Lung (tissue), 12 donors: Measurements from ENCODE around the gene OR6P1. TPM values are rescaled to one million over a fixed set of nuclear protein-coding genes. Genes with fewer than 3 reads are reported as not detected.

Experiments
- ATAC-seq: fragments of 200-7000 bp; cut with Tn5 transposase; one replicate; pipeline ENCODE4 v1.9.1; 2020; ENCODE audit warnings: moderate number of reproducible peaks; ENCODE audit not compliant: insufficient read depth, low FRiP score
- DNase-seq, 3 donors: peaks; one replicate each; pipeline ENCODE4 v3.0.0-alpha.2; 2013 to 2017
- H3K27ac ChIP-seq, 2 donors: one replicate each; pipeline ENCODE4 v1.5.1; 2013; ENCODE audit warnings: mild to moderate bottlenecking in 2 of 2, moderate library complexity in 2 of 2, control low read depth in 1 of 2, inconsistent platforms in 1 of 2, low read depth in 1 of 2, low read length in 1 of 2
- H3K27me3 ChIP-seq, 3 donors: one replicate each; pipeline ENCODE4 v1.5.1; 2013; ENCODE audit warnings: low read length in 2 of 3; ENCODE audit not compliant: control insufficient read depth in 3 of 3, insufficient read depth in 3 of 3
- H3K36me3 ChIP-seq, 4 donors: one replicate each; pipeline ENCODE4 v1.5.1; 2013; ENCODE audit warnings: low read length in 4 of 4, mild to moderate bottlenecking in 1 of 4, moderate library complexity in 1 of 4; ENCODE audit not compliant: control insufficient read depth in 4 of 4, insufficient read depth in 4 of 4
- H3K4me1 ChIP-seq, 5 donors: one replicate each; pipeline ENCODE4 v1.5.1; 2013; ENCODE audit warnings: low read length in 5 of 5, mild to moderate bottlenecking in 2 of 5, moderate library complexity in 1 of 5; ENCODE audit not compliant: control insufficient read depth in 5 of 5, insufficient read depth in 5 of 5
- H3K4me3 ChIP-seq: one replicate; pipeline ENCODE4 v1.5.1; 2013; ENCODE audit warnings: mild to moderate bottlenecking, control low read depth, moderate library complexity
- H3K9ac ChIP-seq, 2 donors: one replicate each; pipeline ENCODE4 v1.5.1; 2013; ENCODE audit warnings: low read length in 2 of 2, control low read depth in 1 of 2; ENCODE audit not compliant: insufficient read depth in 1 of 2
- H3K9me3 ChIP-seq, 4 donors: one replicate each; pipeline ENCODE4 v1.5.1; 2013; ENCODE audit warnings: low read length in 3 of 4, mild to moderate bottlenecking in 1 of 4, moderate library complexity in 1 of 4; ENCODE audit not compliant: control insufficient read depth in 4 of 4, insufficient read depth in 3 of 4
- CTCF ChIP-seq: IDR thresholded peaks from 2 replicates; pipeline ENCODE4 v1.5.1; 2012; ENCODE audit warnings: mild to moderate bottlenecking; ENCODE audit errors: control extremely low read depth, extremely low read depth
- WGBS, 2 donors: extraction: QIAGEN DNeasy Blood & Tissue Kit; methylation state at CpG; one replicate each; pipeline ENCODE4 v1.1.7; 2013; 5-methylcytosine and 5-hydroxymethylcytosine counted together
- polyA plus RNA-seq, 2 donors: library from polyadenylated mRNA; stranded (reverse); fragments of 200-250 nt; gene quantifications; one replicate each; pipeline ENCODE4 v1.2.1, GENCODE V29; 2013
- total RNA-seq, 2 donors: library from RNA; depleted of rRNA in 1 of 2; stranded (reverse); fragments of >200 nt in 1 of 2; gene quantifications; one replicate each; pipeline ENCODE4 v1.2.1, GENCODE V29; 2014 to 2021
- donor health status: control.
- donor health status: control.
- donor health status: Bipolar disorder and iron deficiency.
- donor health status: healthy.
- donor health status: DM: yes; HTN: yes; CAD: no.

Gene OR6P1
- total and polyA plus RNA-seq, 4 donors: not detected

DNA sequence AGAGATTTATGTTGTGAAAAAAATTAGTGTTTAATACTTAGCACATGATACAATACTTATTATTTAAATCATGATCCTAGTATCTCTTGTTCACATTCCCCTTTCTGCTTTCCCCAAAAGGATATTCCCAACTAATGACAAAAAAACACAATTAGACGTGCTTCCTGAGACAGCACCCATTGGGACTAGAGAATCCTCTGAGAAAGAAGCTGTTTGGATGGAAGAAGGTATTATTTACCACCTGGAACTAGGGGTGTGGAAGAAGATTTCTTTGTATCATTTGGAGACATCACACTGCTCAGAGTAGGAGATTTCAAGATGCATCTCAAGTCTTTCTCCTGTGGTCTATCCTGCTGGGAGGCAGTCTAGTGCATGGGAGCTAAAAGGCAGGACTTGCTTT is 34.6 kb upstream of the OR6P1 start, which contains the start of gene OR10Z1:
OR10Z1 (plus strand) TSS at position 301 of the 400 bp plus-strand sequence. CDS start 1,171 bp downstream, outside the sequence.
- no peak within 1 kb of the TSS for H3K9ac ChIP-seq
- H3K9me3 ChIP-seq: no peaks in the 10 kb centered on the region
- ATAC-seq (no peak), DNase-seq (no peak)
- TF ChIP-seq CTCF: no peak
- no peaks in the 10 kb centered on the region for H3K4me1 ChIP-seq
- WGBS, 2 donors: 85 to 94% methylated on average over 1 of the region's 1 CpG
- no peak within 1 kb of the TSS for H3K4me3 ChIP-seq
- no peak within 1 kb of the TSS for H3K27ac ChIP-seq
- no peaks in the 10 kb centered on the region for H3K36me3 ChIP-seq
- H3K27me3 ChIP-seq: no peaks in the 10 kb centered on the region

DNA sequence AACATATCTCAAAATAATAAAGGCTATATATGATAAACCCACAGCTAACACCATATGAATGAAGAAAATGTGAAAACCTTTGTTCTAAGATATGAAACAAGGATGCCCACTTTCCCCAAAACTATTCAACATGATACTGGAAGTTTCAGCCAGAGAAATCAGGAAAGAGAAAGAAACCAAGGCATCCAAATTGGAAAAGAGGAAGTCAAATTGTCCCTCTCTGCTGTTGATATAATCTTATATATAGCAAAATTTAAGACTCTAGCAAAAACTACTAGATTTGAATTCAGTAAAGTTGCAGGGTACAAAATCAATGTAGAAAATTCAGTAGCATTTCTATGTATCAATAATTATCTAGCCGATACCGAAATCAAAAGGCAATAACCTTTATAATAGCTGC is 30.4 kb upstream of the OR6P1 start:
- Histone ChIP-seq H3K27me3 (no peaks in the 10 kb centered on the region), H3K4me3 (no peak overlapping the region), H3K36me3 (no peaks in the 10 kb centered on the region), H3K4me1 (no peaks in the 10 kb centered on the region), H3K9ac (no peak overlapping the region), H3K27ac (no peak overlapping the region), H3K9me3 (peaks cover 0 to 13% (median 6%) of the 10 kb centered on the region in 4 donors)
- DNase-seq (no peak), ATAC-seq (no peak)
- 81 to 92% methylated on average over 2 of the region's 2 CpGs for WGBS, 2 donors
- no peak for TF ChIP-seq CTCF

DNA sequence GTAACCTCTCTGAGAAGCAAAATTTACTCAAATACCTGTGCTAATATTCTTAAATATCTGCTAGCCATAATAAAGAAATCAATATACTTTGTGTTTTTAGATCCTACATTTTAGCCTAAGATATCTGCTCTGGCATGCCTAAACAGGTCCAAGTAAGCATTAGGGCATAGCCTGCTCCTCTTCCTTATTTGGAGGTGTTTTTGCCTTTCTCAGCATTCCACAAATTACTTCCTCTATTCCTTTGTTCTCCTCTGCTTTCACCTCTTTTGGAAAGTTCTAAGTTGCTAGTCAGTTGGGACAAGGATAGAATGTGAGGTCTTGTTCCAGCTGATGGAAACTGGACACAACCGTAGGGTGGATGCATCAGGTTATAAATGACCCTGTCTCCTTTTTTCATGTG is 16.6 kb upstream of the OR6P1 start:
- H3K4me3 ChIP-seq: no peak overlapping the region
- H3K27me3 ChIP-seq: no peaks in the 10 kb centered on the region
- ATAC-seq (no peak), DNase-seq (no peak)
- TF ChIP-seq CTCF: no peak
- no peak overlapping the region for H3K27ac ChIP-seq
- 81 to 93% methylated on average over 1 of the region's 1 CpG for WGBS, 2 donors
- peaks cover 0 to 6% (median 4%) of the 10 kb centered on the region in 4 donors for H3K9me3 ChIP-seq
- H3K4me1 ChIP-seq: peaks cover 0 to 1% (median 0%) of the 10 kb centered on the region in 5 donors
- H3K9ac ChIP-seq: no peak overlapping the region
- no peaks in the 10 kb centered on the region for H3K36me3 ChIP-seq

- DNase-seq: no peak
- H3K4me1 ChIP-seq: peaks cover 0 to 1% (median 0%) of the 10 kb centered on the region in 5 donors
- H3K36me3 ChIP-seq: no peaks in the 10 kb centered on the region
- H3K27me3 ChIP-seq: no peaks in the 10 kb centered on the region
- WGBS, 2 donors: 61 to 76% methylated on average over 4 of the region's 4 CpGs
- H3K9me3 ChIP-seq: peaks cover 0 to 6% (median 5%) of the 10 kb centered on the region in 4 donors
- TF ChIP-seq CTCF: no peak
- H3K27ac ChIP-seq: no peak overlapping the region
- no peak overlapping the region for H3K9ac ChIP-seq
- no peak for ATAC-seq
- no peak overlapping the region for H3K4me3 ChIP-seq
Measured at GRCh38 chr1:158583962-158584361, 13.6 kb upstream of the OR6P1 start.
